Trophoblast cell (in vitro differentiated cells and primary cell): Measurements from ENCODE around the gene UGT2A1.
A peak's percentile ranks its signal among the peaks of the same experiment; 100 is the strongest.

Source experiments
- DNase-seq, 2 donors: peaks; one replicate each; pipeline ENCODE4 v3.0.0-alpha.2; 2016
- H2AFZ ChIP-seq: 2 replicates; pipeline ENCODE4 v1.6.1; 2013; ENCODE audit warnings: low read length, moderate library complexity, mild to moderate bottlenecking; ENCODE audit not compliant: insufficient read depth, poor library complexity
- H2AK5ac ChIP-seq: 2 replicates; pipeline ENCODE4 v1.6.1; 2013; ENCODE audit warnings: mild to moderate bottlenecking, low read length
- H2BK120ac ChIP-seq: 2 replicates; pipeline ENCODE4 v1.6.1; 2013; ENCODE audit warnings: low read length, mild to moderate bottlenecking, moderate library complexity; ENCODE audit not compliant: insufficient read depth, poor library complexity
- H2BK12ac ChIP-seq: 2 replicates; pipeline ENCODE4 v1.6.1; 2013; ENCODE audit warnings: mild to moderate bottlenecking, low read length, moderate library complexity
- H2BK5ac ChIP-seq: 2 replicates; pipeline ENCODE4 v1.6.1; 2013; ENCODE audit warnings: low read length, low read depth, moderate library complexity, mild to moderate bottlenecking; ENCODE audit not compliant: poor library complexity
- H3K14ac ChIP-seq: 2 replicates; pipeline ENCODE4 v1.6.1; 2013; ENCODE audit warnings: mild to moderate bottlenecking, low read length
- H3K18ac ChIP-seq: 2 replicates; pipeline ENCODE4 v1.6.1; 2013; ENCODE audit warnings: mild to moderate bottlenecking, low read length
- H3K23ac ChIP-seq: 2 replicates; pipeline ENCODE4 v1.6.1; 2013; ENCODE audit warnings: low read length
- H3K27ac ChIP-seq: 2 replicates; pipeline ENCODE4 v1.5.1; 2013; ENCODE audit warnings: low read depth, mild to moderate bottlenecking, inconsistent platforms, low read length, moderate library complexity
- H3K27me3 ChIP-seq: 2 replicates; pipeline ENCODE4 v1.6.1; 2013; ENCODE audit warnings: inconsistent platforms, mild to moderate bottlenecking, low read length, moderate library complexity; ENCODE audit not compliant: insufficient read depth
- H3K36me3 ChIP-seq, 2 experiments: 1 replicate in 1 of 2; 2 replicates in 1 of 2; pipeline ENCODE4 v1.6.1; 2013; ENCODE audit warnings: low read length in 2 of 2, mild to moderate bottlenecking in 2 of 2, moderate library complexity in 1 of 2; ENCODE audit not compliant: insufficient read depth in 2 of 2, control insufficient read depth in 1 of 2
- H3K4ac ChIP-seq: 2 replicates; pipeline ENCODE4 v1.6.1; 2013; ENCODE audit warnings: low read depth, mild to moderate bottlenecking, low read length, moderate library complexity
- H3K4me1 ChIP-seq, 2 experiments: 1 replicate in 1 of 2; 2 replicates in 1 of 2; pipeline ENCODE4 v1.6.1; 2013; ENCODE audit warnings: low read length in 2 of 2, mild to moderate bottlenecking in 2 of 2, moderate library complexity in 1 of 2; ENCODE audit not compliant: insufficient read depth in 2 of 2, control insufficient read depth in 1 of 2
- H3K4me2 ChIP-seq: 2 replicates; pipeline ENCODE4 v1.6.1; 2013; ENCODE audit warnings: inconsistent platforms, mild to moderate bottlenecking, low read length, moderate library complexity
- H3K4me3 ChIP-seq: 2 replicates; pipeline ENCODE4 v1.5.1; 2013; ENCODE audit warnings: mild to moderate bottlenecking, low read depth, low read length, inconsistent platforms
- H3K79me1 ChIP-seq: one replicate; pipeline ENCODE4 v1.6.1; 2013; ENCODE audit warnings: low read length
- H3K79me2 ChIP-seq: 2 replicates; pipeline ENCODE4 v1.6.1; 2013; ENCODE audit warnings: low read length, mild to moderate bottlenecking; ENCODE audit not compliant: control insufficient read depth, insufficient read depth, poor library complexity
- H3K9ac ChIP-seq: 2 replicates; pipeline ENCODE4 v1.6.1; 2013; ENCODE audit warnings: mild to moderate bottlenecking, low read length
- H3K9me3 ChIP-seq: 2 replicates; pipeline ENCODE4 v1.6.1; 2013; ENCODE audit warnings: low read depth, mild to moderate bottlenecking, control low read depth, inconsistent platforms, low read length; ENCODE audit not compliant: insufficient read depth
- H4K12ac ChIP-seq: 2 replicates; pipeline ENCODE4 v1.6.1; 2013; ENCODE audit warnings: low read depth, mild to moderate bottlenecking, low read length, moderate library complexity
- H4K8ac ChIP-seq: 2 replicates; pipeline ENCODE4 v1.6.1; 2013; ENCODE audit warnings: low read depth, mild to moderate bottlenecking, low read length, moderate library complexity
- H4K91ac ChIP-seq: one replicate; pipeline ENCODE4 v1.6.1; 2013; ENCODE audit warnings: low read depth, mild to moderate bottlenecking, low read length, moderate library complexity
- WGBS: extraction: QIAGEN DNeasy Blood & Tissue Kit; methylation state at CpG from one replicate; pipeline ENCODE4 v1.1.7; 2013; ENCODE audit warnings: missing lambda C conversion rate; ENCODE audit not compliant: insufficient read length, insufficient coverage; ENCODE audit errors: extremely low coverage; 5-methylcytosine and 5-hydroxymethylcytosine counted together

The UGT2A1 gene

GRCh38 chr4:69639542-69639941 is 13.5 kb downstream of the UGT2A1 start, which contains the start of gene UGT2A2:
Gene UGT2A2, minus strand, starts transcription at chr4:69639642. Its CDS starts 2 bp downstream, at chr4:69639640.
- no peaks in the 10 kb centered on the region for H3K36me3 ChIP-seq
- H2BK120ac ChIP-seq: no peak within 1 kb of the TSS
- no peak for DNase-seq
- H3K23ac ChIP-seq: no peak within 1 kb of the TSS
- H4K12ac ChIP-seq: no peak within 1 kb of the TSS
- no peaks in the 10 kb centered on the region for H3K79me1 ChIP-seq
- no peak within 1 kb of the TSS for H2AFZ ChIP-seq
- H3K27me3 ChIP-seq: no peaks in the 10 kb centered on the region
- no peak within 1 kb of the TSS for H3K14ac ChIP-seq
- H3K4ac ChIP-seq: no peak within 1 kb of the TSS
- no peaks in the 10 kb centered on the region for H3K4me1 ChIP-seq
- no peak within 1 kb of the TSS for H2AK5ac ChIP-seq
- no peak within 1 kb of the TSS for H3K27ac ChIP-seq
- no peaks in the 10 kb centered on the region for H3K9me3 ChIP-seq
- no peak within 1 kb of the TSS for H2BK5ac ChIP-seq
- no peak within 1 kb of the TSS for H3K4me2 ChIP-seq
- no peak within 1 kb of the TSS for H4K91ac ChIP-seq
- H3K9ac ChIP-seq: no peak within 1 kb of the TSS
- H3K4me3 ChIP-seq: no peak within 1 kb of the TSS
- no peak within 1 kb of the TSS for H4K8ac ChIP-seq
- no peaks in the 10 kb centered on the region for H3K79me2 ChIP-seq
- H2BK12ac ChIP-seq: no peak within 1 kb of the TSS
- WGBS: no CpG with 5 or more reads among the region's 3 CpGs
- H3K18ac ChIP-seq: no peak within 1 kb of the TSS

GRCh38 chr4:69617083-69617694 is 35.9 kb downstream of the UGT2A1 start:
- H3K79me1 ChIP-seq: no peaks in the 10 kb centered on the region
- no peak overlapping the region for H2BK120ac ChIP-seq
- H3K23ac ChIP-seq: no peak overlapping the region
- no peak overlapping the region for H3K4ac ChIP-seq
- no peaks in the 10 kb centered on the region for H3K4me1 ChIP-seq
- no peak overlapping the region for H3K27ac ChIP-seq
- no peak overlapping the region for H4K91ac ChIP-seq
- H4K12ac ChIP-seq: no peak overlapping the region
- no peak overlapping the region for H2BK5ac ChIP-seq
- no peak overlapping the region for H2BK12ac ChIP-seq
- WGBS: no CpG with 5 or more reads among the region's 6 CpGs
- no peak overlapping the region for H3K4me2 ChIP-seq
- no peaks in the 10 kb centered on the region for H3K27me3 ChIP-seq
- no peak overlapping the region for H4K8ac ChIP-seq
- DNase-seq: peak; percentile 1 to 46
- no peak overlapping the region for H3K4me3 ChIP-seq
- H3K14ac ChIP-seq: no peak overlapping the region
- H3K79me2 ChIP-seq: no peaks in the 10 kb centered on the region
- no peak overlapping the region for H2AFZ ChIP-seq
- no peak overlapping the region for H3K9ac ChIP-seq
- no peak overlapping the region for H3K18ac ChIP-seq
- H2AK5ac ChIP-seq: no peak overlapping the region
- no peaks in the 10 kb centered on the region for H3K36me3 ChIP-seq
- H3K9me3 ChIP-seq: no peaks in the 10 kb centered on the region

GRCh38 chr4:69610484-69610883 is 42.6 kb downstream of the UGT2A1 start:
- WGBS: no CpG with 5 or more reads among the region's 1 CpG
- Histone ChIP-seq H3K4me3 (no peak overlapping the region), H3K79me1 (no peaks in the 10 kb centered on the region), H3K14ac (no peak overlapping the region), H3K9ac (no peak overlapping the region), H4K91ac (no peak overlapping the region), H2BK120ac (no peak overlapping the region), H2BK12ac (no peak overlapping the region), H2AK5ac (no peak overlapping the region), H3K18ac (no peak overlapping the region), H3K36me3 (no peaks in the 10 kb centered on the region), H3K4ac (no peak overlapping the region), H3K4me2 (no peak overlapping the region), H3K79me2 (no peaks in the 10 kb centered on the region), H2BK5ac (no peak overlapping the region), H4K8ac (no peak overlapping the region), H3K27me3 (no peaks in the 10 kb centered on the region), H3K9me3 (no peaks in the 10 kb centered on the region), H4K12ac (no peak overlapping the region), H3K23ac (no peak overlapping the region), H3K27ac (no peak overlapping the region), H3K4me1 (no peaks in the 10 kb centered on the region), H2AFZ (no peak overlapping the region)
- no peak for DNase-seq

GRCh38 chr4:69601065-69601464 is 52.0 kb downstream of the UGT2A1 start:
- Histone ChIP-seq H3K14ac (no peak overlapping the region), H4K91ac (no peak overlapping the region), H2BK12ac (no peak overlapping the region), H3K27me3 (no peaks in the 10 kb centered on the region), H3K23ac (no peak overlapping the region), H3K79me1 (no peaks in the 10 kb centered on the region), H2AFZ (no peak overlapping the region), H4K12ac (no peak overlapping the region), H2BK5ac (no peak overlapping the region), H3K4ac (no peak overlapping the region), H2BK120ac (no peak overlapping the region), H3K9ac (no peak overlapping the region), H4K8ac (no peak overlapping the region), H3K18ac (no peak overlapping the region), H3K4me2 (no peak overlapping the region), H3K4me1 (no peaks in the 10 kb centered on the region), H3K79me2 (no peaks in the 10 kb centered on the region), H2AK5ac (no peak overlapping the region), H3K36me3 (no peaks in the 10 kb centered on the region), H3K27ac (no peak overlapping the region), H3K9me3 (peaks cover 1% of the 10 kb centered on the region), H3K4me3 (no peak overlapping the region)
- no CpG with 5 or more reads among the region's 4 CpGs for WGBS
- no peak for DNase-seq
